HTERT RPE-1 (cell line): Measurements from ENCODE around the gene CABP4.
"Not testable (repeated sequence)": the region's sequence is repeated elsewhere in the genome, so short reads cannot be mapped to it uniquely, and the experiment has no call there.

Experiments used
- in situ Hi-C: fragments of 300-500 bp; cut with MboI; formaldehyde crosslinking; loops from 4 replicates; pipeline ENCODE4 v1.14.3; 2020; ENCODE audit warnings: low sequenced_read_pairs

Gene CABP4

GRCh38 chr11:67476692-67477091 lies 21.5 kb downstream of the CABP4 start:
- in situ Hi-C loops: not testable (repeated sequence)

DNA sequence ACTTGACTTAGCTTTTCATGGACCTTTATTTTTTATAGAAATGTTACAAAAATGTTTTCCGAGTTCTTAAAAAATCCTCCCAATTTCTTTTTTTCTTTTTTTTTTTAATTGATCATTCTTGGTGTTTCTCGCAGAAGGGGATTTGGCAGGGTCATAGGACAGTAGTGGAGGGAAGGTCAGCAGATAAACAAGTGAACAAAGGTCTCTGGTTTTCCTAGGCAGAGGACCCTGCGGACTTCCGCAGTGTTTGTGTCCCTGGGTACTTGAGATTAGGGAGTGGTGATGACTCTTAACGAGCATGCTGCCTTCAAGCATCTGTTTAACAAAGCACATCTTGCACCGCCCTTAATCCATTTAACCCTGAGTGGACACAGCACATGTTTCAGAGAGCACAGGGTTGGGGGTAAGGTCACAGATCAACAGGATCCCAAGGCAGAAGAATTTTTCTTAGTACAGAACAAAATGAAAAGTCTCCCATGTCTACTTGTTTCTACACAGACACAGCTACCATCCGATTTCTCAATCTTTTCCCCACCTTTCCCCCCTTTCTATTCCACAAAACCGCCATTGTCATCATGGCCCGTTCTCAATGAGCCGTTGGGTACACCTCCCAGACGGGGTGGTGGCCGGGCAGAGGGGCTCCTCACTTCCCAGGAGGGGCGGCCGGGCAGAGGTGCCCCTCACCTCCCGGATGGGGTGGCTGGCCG lies 22.3 kb downstream of the CABP4 start:
- in situ Hi-C loops: not testable (repeated sequence)

DNA sequence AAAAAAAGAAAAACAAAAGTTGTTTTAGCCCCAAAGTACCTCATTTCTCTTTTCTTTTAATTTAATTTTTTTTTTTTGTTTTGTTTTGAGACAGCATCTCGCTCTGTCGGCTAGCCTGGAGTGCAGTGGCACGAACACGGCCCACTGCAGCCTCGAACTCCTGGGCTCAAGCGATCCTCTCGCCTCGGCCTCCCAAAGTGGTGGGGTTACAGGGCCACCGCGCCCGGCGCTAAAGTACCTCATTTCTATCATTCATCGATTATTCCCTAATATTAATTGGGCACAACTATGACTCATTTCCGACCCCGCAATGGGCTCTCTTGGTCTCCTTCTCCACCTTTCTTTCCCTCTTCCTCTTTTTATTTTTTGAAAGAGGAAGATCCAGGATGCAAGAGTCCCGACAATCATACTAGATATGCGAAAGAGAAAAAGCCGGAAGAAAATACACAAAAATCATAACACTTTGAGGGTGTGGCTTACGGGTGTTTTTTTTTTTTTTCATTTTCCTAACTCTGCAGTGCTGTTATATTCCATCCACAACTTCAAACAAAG lies 27.2 kb downstream of the CABP4 start:
- in situ Hi-C loops: no loop called here

DNA sequence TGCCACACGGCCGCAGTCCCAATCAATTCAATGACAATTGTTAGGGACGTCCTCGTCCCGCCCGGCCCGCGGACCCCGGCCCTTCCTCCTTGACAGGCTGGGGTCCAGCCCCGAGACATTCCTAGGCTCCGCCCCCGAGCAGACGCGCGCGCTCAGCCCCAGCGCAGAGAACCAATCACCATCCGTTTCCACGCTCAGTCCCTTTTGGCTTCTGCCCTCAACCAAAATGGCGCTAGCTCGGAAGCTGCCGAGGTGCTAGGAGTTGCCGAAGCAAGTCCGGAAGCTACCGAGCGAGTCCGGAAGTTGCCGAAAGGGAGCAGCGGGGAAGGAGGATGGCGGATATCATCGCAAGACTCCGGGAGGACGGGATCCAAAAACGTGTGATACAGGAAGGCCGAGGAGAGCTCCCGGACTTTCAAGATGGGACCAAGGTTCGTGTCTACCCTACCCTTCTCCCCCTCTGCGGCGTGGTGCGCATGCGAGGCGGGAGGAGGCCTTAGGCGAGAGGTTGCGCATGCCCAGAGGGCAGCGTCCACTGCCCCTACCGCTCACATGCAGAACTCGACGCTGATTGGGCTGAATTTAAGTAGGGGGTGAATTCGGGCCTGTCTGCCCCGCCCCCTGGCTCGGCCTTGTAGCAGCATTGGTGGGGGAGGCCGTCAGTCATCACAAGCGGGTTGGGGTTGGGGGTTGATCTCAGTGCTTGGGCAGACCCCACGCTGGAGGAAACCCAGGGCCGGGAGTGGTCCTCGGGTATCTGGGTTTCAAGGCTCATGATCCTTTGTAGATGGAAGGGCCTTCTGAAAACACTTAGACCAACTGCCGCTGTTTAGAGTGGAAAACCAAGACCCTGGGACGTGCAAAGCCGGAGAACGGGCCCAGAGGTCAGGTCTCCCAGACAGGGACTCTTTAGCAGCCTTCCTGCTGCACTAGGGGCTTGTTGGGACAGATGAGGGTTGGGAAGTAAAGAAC lies 28.0 kb downstream of the CABP4 start, which contains the start of gene AIP:
AIP (plus strand) TSS at position 200 of the 972 bp plus-strand sequence; CDS start at position 333, 133 bp downstream.
- in situ Hi-C loops: no loop called here

DNA sequence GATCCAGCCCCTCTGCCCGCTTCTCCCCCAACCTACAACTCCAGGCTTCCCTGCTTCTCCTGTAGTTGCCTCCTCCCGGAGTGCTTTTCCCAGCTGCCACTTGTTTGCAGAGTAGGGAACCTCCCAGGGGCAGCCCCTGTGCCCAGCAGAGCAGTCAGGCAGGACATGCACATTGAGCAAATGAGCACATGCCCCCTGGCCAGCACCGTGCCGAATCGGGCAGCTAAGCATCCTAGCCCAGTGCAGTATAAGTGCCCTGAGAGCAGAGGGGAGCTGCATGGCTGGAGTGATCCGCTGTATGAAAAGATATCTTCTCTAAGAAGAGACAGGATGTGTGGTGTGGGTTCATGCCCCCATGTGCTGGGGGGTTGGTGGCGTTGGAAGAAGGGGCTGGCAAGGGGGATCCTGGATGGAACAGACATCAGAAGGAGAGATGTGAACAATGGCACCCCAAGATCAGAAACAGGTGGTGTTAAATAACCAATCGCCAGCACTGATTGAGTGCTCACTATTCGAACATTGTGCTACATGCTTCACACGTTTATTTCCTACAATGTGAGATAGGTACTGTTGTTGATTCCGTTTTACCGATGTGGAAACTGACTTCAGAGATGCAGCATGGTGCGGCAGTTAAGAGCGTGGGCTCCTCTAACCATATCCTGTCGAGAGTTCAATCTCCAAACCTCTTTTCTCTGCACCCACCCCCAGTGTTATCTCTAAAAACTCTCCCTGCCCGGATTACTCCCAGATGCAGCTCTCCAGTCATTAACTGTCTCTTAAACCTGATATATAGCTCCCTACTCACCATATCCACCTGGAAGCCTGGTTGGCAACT lies 28.9 kb downstream of the CABP4 start:
- in situ Hi-C loops: no loop called here

- in situ Hi-C loops: no loop called here
Observed at GRCh38 chr11:67484847-67485311, 29.7 kb downstream of the CABP4 start.

DNA sequence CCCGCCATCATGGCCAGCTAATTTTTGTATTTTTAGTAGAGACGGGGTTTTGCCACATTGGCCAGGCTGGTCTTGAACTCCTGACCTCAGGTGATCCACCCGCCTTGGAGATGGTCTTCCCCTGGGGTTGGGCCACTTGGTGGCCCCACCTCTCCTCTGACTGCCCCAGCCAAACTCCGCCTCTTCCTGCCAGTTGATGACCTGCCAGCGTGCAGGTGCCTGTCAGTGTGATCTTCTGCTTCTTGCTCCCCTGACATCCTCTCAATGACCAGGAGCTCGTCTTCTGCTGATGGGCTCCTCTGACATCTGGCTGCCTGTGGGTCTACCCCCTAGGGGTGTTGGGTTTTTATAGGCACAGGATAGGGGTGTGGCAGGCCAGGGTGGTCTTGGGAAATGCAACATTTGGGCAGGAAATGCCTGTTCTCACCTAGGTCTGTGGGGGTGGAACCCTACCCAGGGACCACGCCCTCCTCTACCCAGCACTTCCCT lies 30.8 kb downstream of the CABP4 start:
- in situ Hi-C loops: not testable (repeated sequence)

GRCh38 chr11:67486481-67487195 lies 31.5 kb downstream of the CABP4 start:
- in situ Hi-C loops: no loop called here

GRCh38 chr11:67489203-67489884 lies 34.2 kb downstream of the CABP4 start:
- in situ Hi-C loops: no loop called here

DNA sequence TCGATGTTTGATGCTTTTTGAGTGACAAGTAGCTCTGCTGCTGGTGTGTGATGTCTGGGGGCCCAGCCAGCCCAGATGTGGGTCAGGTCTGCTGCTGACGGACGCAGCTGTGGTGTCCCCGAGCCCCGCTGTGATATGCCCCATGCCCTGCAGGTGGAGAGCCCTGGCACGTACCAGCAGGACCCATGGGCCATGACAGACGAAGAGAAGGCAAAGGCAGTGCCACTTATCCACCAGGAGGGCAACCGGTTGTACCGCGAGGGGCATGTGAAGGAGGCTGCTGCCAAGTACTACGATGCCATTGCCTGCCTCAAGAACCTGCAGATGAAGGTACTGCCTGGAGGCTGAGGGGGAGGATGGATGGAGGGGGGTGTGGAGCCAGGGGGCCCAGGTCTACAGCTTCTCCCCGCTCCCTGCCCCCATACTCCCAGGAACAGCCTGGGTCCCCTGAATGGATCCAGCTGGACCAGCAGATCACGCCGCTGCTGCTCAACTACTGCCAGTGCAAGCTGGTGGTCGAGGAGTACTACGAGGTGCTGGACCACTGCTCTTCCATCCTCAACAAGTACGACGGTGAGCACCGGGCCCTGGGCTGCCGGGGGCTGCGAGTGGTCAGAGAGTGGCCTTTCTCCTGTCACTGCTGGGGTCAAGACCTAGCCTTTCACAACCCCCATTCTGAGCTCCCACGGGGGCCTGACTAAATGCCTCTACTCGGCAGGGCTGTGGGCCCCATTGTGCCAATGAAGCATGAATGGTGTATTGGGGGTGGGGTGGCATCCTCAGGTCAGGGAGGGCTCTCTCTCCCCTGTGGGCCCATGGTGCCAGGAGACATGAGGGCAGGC lies 35.0 kb downstream of the CABP4 start:
- in situ Hi-C loops: no loop called here

DNA sequence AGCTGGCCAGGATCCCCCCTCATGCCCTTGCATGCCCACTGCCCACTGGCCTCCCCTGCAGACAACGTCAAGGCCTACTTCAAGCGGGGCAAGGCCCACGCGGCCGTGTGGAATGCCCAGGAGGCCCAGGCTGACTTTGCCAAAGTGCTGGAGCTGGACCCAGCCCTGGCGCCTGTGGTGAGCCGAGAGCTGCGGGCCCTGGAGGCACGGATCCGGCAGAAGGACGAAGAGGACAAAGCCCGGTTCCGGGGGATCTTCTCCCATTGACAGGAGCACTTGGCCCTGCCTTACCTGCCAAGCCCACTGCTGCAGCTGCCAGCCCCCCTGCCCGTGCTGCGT lies 35.5 kb downstream of the CABP4 start:
- in situ Hi-C loops: no loop called here

DNA sequence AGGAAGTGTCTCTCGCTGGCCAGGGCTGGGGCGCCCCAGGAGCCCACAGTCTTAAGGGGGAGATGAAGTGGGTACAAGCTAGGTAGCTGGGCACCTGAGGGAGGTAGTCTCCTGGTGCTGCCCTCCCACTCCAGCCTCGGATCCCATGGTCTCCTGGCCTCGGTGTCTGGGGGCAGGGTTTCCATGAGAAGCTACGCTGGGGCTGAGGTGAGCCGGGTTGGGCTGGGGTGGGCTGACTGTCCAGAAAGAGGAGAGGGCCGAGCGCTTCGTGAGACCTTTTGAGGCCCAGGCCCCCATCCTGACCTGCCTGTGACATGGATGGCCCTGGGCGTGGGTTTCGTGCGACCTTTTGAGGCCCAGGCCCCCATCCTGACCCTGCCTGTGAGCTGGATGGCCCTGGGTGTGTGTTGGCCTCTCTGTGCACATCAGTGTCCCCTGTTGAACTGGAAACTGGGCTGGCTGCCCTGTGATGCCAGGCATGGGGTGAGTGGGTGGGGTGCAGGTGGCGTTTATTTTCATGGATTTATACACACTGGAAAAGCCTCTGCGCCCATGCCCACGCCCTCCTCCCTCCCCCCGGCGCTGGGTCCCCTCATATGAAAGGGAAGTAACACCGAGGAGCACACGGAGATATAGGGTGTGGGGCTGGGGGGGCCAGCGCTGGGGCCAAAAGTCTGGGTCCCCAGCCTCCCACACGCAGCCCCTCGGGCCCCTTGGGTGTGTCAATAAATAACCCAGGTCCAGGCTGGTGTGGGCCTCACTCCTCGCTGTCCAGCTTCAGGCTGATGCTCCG lies 36.3 kb downstream of the CABP4 start:
- in situ Hi-C loops: no loop called here

GRCh38 chr11:67492069-67492727 lies 37.0 kb downstream of the CABP4 start:
- in situ Hi-C loops: no loop called here

- in situ Hi-C loops: no loop called here
Observed at GRCh38 chr11:67492801-67493547, 37.8 kb downstream of the CABP4 start.

DNA sequence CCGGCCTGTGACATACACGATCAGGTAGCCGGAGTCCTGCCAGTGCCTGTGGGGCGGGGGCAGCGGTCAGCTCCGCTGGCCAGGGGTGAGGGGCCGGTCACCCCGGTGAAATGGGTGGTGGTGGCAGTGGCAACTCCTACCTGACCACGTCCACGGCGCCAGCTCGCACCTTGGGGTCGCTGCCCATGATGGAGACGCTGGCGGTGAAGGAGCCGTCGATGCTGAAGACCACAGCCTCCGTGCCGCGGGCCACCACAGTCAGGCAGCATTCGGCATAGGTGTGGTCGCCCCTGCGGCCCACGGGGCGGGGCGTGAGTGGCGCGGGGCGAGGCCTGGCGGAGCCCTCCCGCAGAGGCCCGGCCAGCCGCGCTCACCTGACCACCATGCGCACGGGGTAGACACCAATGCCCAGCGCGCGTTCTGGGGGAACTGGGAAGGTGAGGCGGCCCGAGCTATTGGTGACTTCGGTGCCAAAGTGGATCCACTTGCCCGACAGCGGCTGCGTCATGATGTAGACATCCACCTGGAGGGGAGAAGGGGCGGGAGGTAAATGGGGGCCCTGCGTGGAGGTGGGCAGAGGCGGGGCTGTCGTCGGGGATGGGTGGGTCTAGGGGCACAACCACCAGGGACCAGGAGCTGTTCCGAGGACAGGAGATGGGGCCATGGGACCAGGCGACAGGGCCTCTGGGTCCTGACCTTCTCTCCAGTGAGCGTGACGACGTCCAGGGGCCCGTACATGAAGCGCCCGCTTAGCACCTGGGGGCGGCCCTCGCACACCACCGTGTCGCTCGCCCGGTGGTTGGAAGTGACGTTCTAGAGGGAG lies 38.6 kb downstream of the CABP4 start:
- in situ Hi-C loops: no loop called here
